Measurements from ENCODE around the gene NFATC2. TPM values are rescaled to one million over a fixed set of nuclear protein-coding genes. Genes with fewer than 3 reads are reported as not detected.

The NFATC2 gene
- total RNA-seq, 3 donors from 2014 or later: 6.2 to 7.3 (median 7.2) TPM

DNA sequence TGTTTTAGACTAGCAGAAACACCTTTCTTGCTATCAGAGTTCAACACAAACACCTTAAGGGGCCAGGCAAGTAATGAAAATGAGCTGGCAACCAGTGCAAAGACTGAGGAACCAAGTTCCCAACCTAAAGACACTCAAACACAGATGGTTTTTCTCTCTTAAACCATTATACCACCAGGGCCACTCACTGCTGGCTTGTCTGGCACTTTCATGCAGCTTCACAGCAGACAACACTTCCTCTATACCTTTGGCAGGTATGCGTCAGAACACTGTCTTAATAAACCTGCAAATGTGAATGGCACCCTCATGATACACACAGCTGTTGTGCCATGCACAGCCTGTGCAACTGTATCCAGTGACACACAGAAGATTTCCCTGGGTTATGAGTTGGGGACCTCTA, 41.6 kb downstream of the NFATC2 start:
- Histone ChIP-seq H3K9me3 (no peaks in the 10 kb centered on the region), H3K4me3 (no peak overlapping the region), H3K4me1 (ENCODE audit: low read depth) (peaks cover 4% of the 10 kb centered on the region), H3K36me3 (ENCODE audit: low read depth) (no peaks in the 10 kb centered on the region)
- TF ChIP-seq, protein P1, sequence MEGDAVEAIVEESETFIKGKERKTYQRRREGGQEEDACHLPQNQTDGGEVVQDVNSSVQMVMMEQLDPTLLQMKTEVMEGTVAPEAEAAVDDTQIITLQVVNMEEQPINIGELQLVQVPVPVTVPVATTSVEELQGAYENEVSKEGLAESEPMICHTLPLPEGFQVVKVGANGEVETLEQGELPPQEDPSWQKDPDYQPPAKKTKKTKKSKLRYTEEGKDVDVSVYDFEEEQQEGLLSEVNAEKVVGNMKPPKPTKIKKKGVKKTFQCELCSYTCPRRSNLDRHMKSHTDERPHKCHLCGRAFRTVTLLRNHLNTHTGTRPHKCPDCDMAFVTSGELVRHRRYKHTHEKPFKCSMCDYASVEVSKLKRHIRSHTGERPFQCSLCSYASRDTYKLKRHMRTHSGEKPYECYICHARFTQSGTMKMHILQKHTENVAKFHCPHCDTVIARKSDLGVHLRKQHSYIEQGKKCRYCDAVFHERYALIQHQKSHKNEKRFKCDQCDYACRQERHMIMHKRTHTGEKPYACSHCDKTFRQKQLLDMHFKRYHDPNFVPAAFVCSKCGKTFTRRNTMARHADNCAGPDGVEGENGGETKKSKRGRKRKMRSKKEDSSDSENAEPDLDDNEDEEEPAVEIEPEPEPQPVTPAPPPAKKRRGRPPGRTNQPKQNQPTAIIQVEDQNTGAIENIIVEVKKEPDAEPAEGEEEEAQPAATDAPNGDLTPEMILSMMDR (IDR thresholded peaks at IDR 0.05): no peak
- DNase-seq (no peak), ATAC-seq (peak; percentile 36)
- intact Hi-C loops (cut with DNase I, micrococcal nuclease): no loop called here

GRCh38 chr20:51500311-51500710, 42.2 kb downstream of the NFATC2 start:
- intact Hi-C loops (cut with DNase I, micrococcal nuclease): no loop called here
- TF ChIP-seq, protein P1 (IDR thresholded peaks at IDR 0.05): no peak
- Histone ChIP-seq H3K36me3 (ENCODE audit: low read depth) (no peaks in the 10 kb centered on the region), H3K4me3 (no peak overlapping the region), H3K4me1 (ENCODE audit: low read depth) (peaks cover 4% of the 10 kb centered on the region), H3K9me3 (no peaks in the 10 kb centered on the region)
- ATAC-seq (peak; percentile 72), DNase-seq (no peak)

GRCh38 chr20:51498765-51499540, 43.6 kb downstream of the NFATC2 start:
- H3K9me3 ChIP-seq: no peaks in the 10 kb centered on the region

GRCh38 chr20:51497542-51498467, 44.7 kb downstream of the NFATC2 start:
- ATAC-seq: peak; percentile 24
- TF ChIP-seq, protein P1 (IDR thresholded peaks at IDR 0.05): no peak

More at GRCh38 chr20:51498765-51499540, 43.6 kb downstream of the NFATC2 start:
- peaks cover 4% of the 10 kb centered on the region for H3K4me1 ChIP-seq (ENCODE audit: low read depth)
- intact Hi-C loops (cut with DNase I, micrococcal nuclease): no loop called here
- ATAC-seq (no peak), DNase-seq (no peak)
- H3K4me3 ChIP-seq: no peak overlapping the region
- TF ChIP-seq, protein P1 (IDR thresholded peaks at IDR 0.05): no peak
- no peaks in the 10 kb centered on the region for H3K36me3 ChIP-seq (ENCODE audit: low read depth)

GRCh38 chr20:51496964-51497363, 45.6 kb downstream of the NFATC2 start:
- TF ChIP-seq, protein P1 (IDR thresholded peaks at IDR 0.05): no peak
- ATAC-seq (no peak), DNase-seq (no peak)
- Histone ChIP-seq H3K36me3 (ENCODE audit: low read depth) (no peaks in the 10 kb centered on the region), H3K4me3 (no peak overlapping the region), H3K9me3 (no peaks in the 10 kb centered on the region), H3K4me1 (ENCODE audit: low read depth) (peaks cover 7% of the 10 kb centered on the region)
- intact Hi-C loops (cut with DNase I, micrococcal nuclease): no loop called here

More at GRCh38 chr20:51497542-51498467, 44.7 kb downstream of the NFATC2 start:
- peak in 1 of 3 donors; percentile 12 for DNase-seq
- H3K36me3 ChIP-seq (ENCODE audit: low read depth): no peaks in the 10 kb centered on the region
- H3K9me3 ChIP-seq: no peaks in the 10 kb centered on the region
- H3K4me3 ChIP-seq: no peak overlapping the region
- H3K4me1 ChIP-seq (ENCODE audit: low read depth): peaks cover 4% of the 10 kb centered on the region
- intact Hi-C loops (cut with DNase I, micrococcal nuclease): no loop called here

Measured in mucosa of descending colon (tissue), 3 donors.